Measurements from ENCODE around the gene DNAJB13.
"Not testable (repeated sequence)": the region's sequence is repeated elsewhere in the genome, so short reads cannot be mapped to it uniquely, and the experiment has no call there.

Gene DNAJB13, protein sequence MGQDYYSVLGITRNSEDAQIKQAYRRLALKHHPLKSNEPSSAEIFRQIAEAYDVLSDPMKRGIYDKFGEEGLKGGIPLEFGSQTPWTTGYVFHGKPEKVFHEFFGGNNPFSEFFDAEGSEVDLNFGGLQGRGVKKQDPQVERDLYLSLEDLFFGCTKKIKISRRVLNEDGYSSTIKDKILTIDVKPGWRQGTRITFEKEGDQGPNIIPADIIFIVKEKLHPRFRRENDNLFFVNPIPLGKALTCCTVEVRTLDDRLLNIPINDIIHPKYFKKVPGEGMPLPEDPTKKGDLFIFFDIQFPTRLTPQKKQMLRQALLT

DNA sequence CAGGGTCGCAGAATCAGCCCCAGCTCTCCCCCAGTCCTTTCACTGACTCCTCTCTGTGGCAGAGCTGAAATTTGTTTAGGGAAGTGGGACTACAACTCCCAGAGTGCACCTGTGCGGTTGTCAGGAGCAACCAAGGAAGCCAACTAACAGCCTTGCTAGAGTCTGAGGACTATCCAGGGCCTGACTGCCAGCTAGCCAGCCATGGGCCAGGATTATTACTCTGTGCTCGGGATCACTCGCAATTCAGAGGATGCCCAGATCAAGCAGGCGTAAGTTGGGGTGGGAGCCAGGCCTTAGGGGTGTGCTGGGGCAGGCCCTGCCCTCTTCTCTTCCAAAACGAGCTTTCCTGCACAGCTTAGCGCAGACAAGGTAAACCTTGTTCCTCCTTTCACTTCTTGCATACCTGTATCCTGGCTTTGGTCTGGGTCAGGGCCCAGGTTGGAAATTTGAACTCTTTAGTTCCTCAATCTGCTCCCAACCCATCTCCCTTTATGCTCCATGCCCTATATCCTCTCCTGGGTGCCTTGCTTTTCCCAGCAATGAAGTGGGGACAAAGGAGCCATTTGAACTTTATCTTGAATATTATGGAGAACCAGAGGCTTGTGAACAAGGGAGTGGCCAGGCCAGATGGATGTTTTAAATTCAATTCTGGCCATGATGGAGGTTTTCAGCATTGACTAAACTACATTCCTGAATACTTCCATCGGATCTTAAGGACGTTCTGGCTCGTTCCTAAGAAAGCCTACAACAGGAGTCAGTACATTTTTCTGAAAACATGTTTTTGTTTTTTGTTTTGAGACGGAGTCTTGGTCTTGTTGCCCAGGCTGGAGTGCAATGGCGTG lies at the start of gene DNAJB13:
Gene DNAJB13 (plus strand): TSS at position 158 of the 842 bp plus-strand sequence. CDS start 44 bp downstream, at position 202.
- DNase-seq = peak; percentile 45 to 63 (median 59)

DNA sequence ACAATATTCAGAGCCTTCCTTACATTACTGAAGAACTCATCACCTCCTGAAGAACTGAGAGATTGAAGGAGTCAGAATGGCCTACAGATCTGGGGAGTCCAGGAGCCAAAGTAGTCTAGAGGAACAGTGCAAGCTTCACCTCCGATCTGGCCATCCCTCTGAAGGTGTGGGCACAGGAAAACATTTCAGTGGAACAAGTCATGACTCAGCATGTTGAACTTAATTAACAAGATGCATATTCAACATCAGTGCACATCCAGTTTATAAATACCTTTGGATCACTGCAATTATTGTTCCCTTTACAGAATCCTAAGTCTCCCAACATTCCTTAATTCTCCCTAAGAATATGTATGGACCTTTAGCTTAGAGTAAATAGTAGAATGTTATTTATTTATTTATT lies 48.5 kb upstream of the DNAJB13 start:
- DNase-seq = no peak

DNA sequence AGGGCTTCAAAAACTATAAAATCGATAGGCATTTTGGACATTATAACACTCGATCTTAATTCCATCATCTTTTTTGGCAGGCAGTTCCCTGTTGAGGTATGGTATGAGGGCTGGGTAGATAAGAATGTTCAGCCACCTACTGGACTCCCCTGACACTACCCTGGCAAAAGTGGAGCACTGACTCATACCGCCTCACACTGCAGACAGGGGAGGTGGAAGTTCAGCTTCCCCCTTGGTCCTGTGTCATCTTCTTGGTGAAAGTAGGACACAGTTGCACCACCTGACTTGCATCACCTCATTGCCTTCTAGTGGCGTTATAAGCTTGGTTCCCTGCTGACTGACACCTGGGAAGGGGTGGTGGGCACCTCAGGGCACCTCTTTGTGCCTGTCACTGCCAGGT lies 43.6 kb upstream of the DNAJB13 start:
- DNase-seq = peak; percentile 39 to 51 (median 50)

DNA sequence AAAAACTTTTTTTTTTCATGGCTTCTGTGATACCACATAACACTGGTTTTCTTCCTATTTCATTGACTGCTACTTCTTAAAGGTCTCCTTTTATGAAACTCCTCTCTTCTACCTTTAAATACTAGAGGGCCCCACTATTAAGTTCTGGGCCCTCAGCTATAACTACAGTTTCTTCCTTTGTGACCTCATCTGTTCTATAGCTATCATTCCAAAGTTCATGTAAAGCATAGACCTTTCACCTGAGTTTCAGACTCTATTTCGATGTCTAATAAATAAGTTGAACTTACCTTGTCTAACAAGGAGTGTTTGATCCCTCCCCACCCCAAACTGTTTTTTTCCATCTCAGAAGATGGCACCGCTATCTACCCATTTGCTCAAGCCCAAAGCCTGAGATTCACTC lies 38.8 kb upstream of the DNAJB13 start:
- DNase-seq = no peak

DNA sequence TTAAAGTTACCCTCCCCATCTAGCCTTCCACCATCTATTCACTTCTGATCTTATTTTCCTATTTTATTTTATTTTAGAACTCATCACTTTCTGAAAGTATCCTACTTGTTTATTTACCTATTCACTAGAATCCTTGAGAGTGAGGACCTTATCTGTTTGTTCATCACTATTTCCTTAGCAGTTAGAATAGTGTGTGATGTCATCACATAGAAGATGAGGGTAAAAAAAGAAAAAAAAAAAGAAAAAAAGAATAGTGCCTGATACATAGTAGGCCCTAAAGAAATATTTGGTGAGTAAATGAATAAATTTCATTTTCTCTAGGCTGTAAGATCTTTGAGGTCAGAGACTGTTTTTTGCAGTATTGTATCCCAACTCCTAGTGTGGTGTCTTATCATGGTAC lies 37.4 kb upstream of the DNAJB13 start:
- DNase-seq = no peak

DNA sequence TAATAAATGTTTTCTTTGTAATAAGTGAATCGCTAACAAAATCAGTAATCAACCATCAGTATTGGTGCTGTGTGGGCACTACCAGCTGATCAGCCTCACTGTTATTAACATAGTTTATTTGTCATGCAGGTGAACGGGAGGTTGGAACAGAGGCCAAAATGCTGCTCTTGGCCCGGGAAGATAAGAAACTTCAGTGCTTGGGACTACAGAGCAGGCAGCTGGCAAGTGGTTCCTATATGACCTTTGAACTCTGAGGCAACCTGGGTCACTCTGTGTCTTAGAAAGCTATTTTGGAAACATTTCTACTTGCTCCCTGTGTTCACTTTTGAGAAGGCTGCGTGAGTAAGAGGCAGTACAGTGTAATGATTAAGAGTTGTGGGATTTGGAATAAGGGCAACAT lies 36.5 kb upstream of the DNAJB13 start:
- DNase-seq = no peak

DNA sequence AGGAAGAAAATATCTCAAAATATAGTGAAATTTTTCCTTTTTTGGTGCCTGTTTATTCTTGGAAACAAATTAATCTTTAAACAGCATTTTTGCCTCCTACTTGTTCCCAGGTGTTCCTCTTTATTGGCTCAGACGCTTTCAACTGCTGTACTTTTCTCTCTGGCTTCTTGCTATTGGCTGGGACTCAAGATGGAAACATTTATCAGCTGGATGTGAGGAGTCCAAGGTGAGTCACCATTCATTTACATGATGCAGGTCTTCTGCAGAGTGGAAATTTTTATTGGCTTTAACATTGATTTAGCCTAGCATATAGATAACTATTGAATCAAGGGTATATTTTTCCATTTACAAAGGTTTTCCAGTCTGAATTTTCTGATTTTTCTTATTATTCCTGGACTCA lies 34.4 kb upstream of the DNAJB13 start:
- DNase-seq = peak in 2 of 3 donors; percentile 5 to 17

DNA sequence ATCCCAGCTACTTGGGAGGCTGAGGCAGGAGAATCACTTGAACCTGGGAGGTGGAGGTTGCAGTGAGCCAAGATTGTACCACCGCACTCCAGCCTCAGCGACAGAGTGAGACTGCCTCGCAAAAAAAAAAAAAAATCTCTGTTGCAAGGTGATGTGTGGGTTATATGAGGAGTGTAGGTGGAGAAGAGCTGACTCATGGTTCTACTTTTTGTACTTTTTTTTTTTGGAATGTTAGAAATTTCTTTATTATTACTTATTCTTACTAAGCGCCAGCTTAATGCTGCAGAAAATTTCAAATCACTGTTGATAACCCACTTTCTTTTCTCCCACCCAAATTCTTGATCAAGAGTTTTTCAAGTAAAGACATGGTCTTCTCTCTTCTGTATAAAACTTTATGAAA lies 29.6 kb upstream of the DNAJB13 start:
- DNase-seq = no peak

DNA sequence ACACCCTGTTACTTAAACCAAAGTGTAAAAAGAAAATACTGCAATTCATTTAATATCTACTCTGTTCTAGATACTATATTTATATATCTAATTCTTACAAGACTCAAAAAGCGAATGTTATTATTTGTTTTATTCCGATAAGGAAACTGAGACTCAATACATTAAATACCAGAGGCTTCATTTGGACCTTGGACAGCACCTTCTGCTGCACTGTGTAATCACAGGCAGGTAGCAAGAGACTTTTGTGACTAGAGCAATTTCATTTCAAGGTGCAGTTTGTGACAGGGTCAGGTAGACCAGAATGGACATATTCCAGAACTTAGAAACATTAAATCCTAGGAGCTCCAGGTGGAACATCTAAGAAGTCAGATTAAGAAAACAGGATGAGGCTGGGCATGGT lies 21.4 kb upstream of the DNAJB13 start:
- no peak for DNase-seq

DNA sequence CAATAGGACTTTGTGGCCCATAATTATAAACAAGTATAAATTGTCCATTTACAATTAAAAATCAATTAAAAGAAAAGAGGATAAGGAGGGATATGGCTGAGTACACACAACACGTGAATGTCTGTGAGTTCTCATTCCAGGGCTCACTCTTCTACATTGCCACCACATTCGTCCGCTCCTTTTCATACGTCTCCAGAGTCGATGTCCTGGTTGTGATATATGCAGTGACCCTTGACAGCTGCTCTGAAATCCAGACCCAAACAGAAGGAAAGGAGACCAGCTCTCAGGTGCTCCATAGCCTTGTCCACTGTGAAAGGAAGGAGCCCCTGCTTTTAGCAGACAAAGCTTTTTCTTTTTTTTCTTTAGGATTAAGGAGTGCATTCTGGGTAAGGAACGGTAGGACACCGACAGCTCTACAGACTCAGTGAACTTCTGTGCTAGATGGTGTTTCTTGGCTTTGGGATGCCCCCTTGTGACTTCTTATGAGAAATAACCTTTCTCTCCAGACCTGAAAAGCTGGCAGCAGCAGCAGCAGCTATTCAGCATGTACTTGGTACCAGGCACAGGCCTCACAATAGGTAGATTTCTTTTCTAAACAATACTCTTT lies 19.7 kb upstream of the DNAJB13 start:
- DNase-seq = peak; percentile 42 to 48 (median 45)

DNA sequence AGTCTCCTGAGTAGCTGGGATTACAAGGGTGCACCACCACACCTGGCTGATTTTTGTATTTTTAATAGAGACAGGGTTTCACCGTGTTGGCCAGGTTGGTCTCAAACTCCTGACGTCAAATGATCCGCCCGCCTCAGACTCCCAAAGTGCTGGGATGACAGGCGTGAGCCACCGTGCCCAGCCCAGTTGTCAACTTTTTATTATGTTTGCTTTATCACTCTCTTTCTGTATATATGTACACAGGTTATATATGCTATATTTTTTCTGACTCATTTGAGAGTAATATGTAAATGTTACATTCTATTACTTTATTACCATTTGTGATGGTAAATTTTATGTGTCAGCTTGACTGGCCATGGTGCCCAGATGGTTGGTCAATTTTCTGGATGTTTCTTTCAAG lies 18.9 kb upstream of the DNAJB13 start:
- no peak for DNase-seq

DNA sequence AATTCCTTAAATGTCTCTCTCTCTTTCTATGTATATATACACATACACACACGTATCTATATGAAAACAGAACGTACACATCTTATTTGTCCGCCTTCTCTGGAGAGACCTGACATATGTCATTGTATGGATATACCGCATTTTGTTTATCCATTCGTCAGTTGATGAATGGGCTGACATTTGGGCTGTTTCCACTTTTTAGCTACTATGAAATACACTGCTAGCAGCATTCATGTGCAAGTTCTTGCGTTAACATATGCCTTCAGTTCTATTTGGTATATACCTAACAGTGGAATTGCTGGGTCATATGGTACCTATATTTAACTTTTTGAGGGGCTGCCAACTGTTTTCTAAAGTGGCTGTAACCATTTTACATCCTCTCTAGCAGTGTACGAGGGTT lies 18.0 kb upstream of the DNAJB13 start:
- DNase-seq = no peak

DNA sequence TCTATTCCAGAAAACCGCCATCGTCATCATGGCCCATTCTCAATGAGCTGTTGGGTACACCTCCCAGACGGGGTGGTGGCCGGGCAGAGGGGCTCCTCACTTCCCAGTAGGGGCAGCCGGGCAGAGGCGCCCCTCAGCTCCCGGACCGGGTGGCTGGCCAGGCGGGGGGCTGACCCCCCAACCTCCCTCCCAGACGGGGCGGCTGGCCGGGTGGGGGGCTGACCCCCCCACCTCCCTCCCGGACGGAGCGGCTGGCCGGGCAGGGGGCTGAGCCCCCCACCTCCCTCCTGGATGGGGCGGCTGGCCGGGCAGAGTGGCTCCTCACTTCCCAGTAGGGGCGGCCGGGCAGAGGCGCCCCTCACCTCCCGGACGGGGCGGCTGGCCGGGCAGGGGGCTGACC lies 14.8 kb upstream of the DNAJB13 start:
- not testable (repeated sequence) for DNase-seq

DNA sequence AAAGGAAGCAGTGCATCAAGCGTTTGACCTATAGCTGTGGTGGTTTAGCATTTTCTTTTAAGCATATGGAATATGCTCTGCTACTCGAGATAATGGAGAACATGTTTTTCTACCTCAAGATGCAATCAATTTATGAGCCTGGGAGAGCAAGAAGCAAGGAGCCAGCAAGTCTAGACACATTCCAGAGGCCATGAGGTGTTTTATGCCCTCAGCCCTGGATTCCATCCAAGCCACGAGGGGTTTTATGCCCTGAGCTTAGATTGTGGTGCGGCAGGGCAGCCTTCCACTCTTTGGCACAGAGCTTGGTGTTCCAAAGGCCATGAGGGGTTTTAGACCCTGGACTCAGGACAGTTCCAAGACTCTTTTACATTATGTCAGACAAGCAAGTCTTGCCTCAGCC lies 11.7 kb upstream of the DNAJB13 start:
- no peak for DNase-seq

DNA sequence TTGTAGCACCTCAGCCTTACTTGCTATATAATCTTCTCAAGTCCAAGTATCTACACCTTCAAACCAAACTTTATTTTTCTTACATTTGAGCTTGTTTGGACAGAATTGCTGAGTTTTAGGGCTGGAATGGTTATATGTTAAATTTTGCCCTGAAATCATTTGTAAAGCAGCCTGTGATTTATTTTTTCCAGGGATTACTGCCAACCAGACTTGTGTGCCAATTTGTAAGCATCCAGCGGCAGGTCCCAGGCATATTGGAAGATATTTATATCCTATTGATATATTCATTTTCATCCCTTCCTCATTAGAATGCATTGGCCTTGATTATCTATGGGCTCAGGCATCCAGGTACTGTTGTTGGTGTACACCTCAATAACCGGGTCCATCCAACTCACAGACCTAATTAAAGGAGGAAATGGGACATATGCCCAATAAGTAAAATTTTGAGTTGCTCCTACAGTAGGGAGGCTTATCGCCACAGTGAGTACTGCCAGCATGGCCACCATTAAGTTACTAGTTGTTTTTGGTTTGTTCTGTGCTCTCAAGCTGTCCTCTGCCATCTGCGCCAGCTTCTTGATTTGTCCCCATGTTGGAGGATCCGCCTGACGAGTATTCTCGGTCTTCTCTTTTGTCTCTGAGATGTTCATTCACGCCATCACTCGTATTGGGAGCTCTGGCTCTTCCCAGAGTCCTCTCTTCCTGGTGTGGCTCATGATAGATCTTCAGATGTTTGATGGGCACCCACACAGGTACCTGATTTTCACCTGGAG lies 9.8 kb upstream of the DNAJB13 start:
- no peak for DNase-seq

DNA sequence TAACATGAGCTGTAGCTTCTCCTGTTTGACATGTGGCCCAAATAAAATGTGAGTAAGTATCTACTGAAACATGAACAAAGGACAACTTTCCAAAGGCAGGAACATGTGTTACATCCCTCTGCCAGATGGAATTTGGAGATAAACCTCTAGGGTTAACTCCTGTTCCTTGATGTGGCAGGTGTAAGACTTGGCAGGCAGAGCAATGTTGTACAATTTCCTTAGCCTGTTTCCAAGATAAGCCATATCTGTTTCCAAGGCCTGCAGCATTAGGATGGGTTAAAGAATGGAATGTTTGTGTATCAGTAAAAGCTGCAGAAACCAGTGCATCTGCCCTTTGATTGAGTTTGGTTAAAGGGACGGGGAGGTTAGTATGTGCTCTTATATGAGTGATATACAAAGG lies 8.8 kb upstream of the DNAJB13 start:
- no peak for DNase-seq

DNA sequence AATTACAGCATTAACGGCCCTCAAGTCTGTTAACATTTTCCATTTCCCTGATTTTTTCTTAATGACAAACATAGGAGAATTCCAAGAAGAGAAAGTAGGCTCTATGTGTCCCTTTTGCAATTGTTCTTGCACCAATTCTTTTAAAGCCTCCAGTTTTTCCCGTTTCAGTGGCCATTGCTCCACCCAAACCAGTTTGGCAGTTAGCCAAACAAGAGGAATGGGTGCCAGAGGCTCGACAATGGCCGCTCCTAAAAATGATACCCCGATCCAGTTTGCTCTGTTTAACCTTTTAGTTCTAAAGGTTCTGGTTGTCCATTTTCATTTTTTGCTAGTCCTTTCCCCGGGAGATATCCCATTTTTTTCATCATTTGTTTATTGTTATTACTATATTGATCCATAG lies 6.7 kb upstream of the DNAJB13 start:
- no peak for DNase-seq

DNA sequence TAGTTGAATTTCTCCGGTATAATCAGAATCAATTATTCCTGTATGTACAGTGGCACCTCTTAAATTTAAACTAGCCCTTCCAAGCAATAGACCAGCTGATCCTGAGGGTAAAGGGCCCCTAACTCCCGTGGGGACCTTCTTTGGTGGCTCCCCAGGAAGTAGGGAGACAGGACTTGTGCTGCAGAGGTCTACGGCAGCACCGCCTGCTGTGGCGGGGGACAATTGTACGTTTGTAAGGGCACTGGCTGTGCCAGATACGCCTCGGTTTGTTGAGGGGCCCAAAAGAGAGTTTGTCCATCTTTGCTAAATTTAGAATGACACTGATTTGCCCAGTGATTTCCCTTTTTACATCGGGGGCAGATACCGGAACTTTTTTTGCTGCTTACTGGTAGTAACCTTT lies 5.9 kb upstream of the DNAJB13 start:
- no peak for DNase-seq

DNA sequence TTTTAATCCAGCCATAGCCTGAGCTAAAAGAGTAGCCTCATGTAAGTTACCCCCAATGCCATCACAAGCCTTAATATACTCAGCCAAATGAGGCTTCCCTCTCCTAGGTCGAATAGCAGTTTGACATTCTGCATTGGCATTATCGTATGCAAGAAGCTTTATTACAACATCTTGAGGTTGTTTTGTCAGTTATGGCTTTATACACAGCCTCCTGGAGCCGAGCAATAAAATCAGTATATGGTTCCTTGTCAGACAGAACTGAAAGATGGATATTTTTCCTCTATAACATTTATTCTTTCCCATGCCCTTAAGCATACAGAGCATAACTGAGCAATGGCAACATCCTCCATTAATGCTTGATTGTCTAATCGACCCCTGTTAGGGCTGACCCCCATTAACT lies 5.4 kb upstream of the DNAJB13 start:
- no peak for DNase-seq

DNA sequence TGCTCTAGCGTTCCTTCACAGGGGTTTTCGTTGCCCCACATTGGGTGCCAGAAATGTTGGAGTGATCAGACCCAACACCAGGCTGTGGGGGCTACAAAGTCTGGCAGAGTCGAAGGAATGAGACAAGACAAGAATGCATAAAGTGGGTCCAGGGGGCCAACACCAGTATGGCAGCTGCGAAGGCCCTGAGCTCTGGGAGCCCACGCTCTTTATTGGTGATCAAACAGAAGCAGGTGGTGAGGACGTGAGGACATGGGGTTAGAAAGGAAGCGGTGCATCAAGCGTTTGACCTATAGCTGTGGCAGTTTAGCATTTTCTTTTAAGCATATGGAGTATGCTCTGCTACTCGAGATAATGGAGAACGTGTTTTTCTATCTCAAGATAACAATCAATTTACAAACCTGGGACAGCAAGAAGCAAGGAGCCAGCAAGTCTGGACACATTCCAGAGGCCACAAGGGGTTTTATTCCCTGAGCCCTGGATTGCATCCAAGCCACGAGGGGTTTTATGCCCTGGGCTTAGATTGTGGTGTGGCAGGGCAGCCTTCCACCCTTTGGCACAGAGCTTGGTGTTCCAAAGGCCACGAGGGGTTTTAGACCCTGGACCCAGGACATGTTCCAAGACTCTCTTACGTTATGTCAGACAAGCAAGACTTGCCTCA lies 3.9 kb upstream of the DNAJB13 start:
- no peak for DNase-seq

DNA sequence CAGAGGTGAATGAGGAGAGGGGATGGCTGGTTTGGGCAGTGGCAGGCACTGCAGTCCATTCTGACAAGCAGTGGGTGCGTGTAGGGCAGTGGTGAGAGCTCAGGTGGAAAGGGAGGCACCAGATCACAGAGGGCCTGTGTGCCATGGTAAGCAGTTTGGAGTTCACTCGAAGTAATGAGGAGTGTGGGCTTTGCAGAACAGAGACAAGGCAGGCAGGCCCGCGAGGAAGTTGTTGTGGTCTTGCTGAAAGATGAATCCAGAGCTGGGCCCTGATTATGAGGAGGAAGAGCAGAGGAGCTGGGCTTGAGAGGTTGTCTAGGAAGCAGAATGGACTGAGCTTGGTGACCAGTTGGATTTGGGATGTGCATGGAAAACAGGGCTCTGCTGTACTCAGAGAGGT lies 1.6 kb upstream of the DNAJB13 start:
- DNase-seq = no peak

DNA sequence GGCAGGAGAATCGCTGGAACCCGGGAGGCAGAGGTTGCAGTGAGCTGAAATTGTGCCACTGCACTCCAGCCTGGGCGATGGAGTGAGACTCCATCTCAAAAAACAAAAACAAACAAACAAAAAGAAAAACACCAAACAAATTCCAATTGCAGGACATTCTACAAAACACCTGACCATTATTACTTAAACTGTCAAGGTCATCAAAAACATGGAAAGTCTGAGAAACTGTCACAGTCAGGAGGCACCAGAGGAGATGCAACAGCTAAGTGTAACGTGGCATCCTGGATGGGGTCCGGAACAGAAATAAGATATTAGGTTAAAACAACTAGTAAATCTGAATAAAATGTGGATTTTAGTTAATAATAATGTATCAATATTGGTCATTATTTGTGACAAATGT lies 914 bp upstream of the DNAJB13 start:
- no peak for DNase-seq

DNA sequence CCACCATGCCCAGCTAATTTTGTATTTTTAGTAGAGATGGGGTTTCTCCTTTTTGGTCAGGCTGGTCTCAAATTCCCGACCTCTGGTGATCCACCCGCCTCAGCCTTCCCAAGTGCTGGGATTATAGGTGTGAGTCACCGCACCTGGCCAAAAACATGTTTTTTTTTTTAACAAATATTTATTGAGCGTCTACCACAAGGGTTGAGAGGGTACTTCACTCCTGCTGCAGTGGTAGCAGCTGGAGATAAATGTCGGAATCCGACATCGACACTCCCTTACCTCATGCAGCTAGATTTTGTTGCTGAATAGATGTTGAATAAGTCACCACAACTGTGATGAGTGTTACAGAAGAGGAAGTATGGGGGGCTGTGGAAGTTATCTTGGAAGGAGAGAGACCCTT lies 971 bp downstream of the DNAJB13 start:
- no peak for DNase-seq

All from suppressor macrophage treated with lipopolysaccharide for 1 hour (primary cell).